GM12872 (cell line): ENCODE measurements around the gene KLHL26.

Experiments used
- TF ChIP-seq, protein P1 (sequence below): IDR thresholded peaks from 3 replicates; pipeline ENCODE4 v1.5.1; 2011; ENCODE audit warnings: low read depth, mild to moderate bottlenecking, low read length, moderate library complexity; ENCODE audit not compliant: insufficient read depth

Gene KLHL26, protein sequence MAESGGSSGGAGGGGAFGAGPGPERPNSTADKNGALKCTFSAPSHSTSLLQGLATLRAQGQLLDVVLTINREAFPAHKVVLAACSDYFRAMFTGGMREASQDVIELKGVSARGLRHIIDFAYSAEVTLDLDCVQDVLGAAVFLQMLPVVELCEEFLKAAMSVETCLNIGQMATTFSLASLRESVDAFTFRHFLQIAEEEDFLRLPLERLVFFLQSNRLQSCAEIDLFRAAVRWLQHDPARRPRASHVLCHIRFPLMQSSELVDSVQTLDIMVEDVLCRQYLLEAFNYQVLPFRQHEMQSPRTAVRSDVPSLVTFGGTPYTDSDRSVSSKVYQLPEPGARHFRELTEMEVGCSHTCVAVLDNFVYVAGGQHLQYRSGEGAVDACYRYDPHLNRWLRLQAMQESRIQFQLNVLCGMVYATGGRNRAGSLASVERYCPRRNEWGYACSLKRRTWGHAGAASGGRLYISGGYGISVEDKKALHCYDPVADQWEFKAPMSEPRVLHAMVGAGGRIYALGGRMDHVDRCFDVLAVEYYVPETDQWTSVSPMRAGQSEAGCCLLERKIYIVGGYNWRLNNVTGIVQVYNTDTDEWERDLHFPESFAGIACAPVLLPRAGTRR

GRCh38 chr19:18636969-18637629 lies at the start of gene KLHL26:
Gene KLHL26, plus strand, starts transcription at chr19:18637028. Its CDS starts 27 bp downstream, at chr19:18637055.
- TF ChIP-seq, protein P1, sequence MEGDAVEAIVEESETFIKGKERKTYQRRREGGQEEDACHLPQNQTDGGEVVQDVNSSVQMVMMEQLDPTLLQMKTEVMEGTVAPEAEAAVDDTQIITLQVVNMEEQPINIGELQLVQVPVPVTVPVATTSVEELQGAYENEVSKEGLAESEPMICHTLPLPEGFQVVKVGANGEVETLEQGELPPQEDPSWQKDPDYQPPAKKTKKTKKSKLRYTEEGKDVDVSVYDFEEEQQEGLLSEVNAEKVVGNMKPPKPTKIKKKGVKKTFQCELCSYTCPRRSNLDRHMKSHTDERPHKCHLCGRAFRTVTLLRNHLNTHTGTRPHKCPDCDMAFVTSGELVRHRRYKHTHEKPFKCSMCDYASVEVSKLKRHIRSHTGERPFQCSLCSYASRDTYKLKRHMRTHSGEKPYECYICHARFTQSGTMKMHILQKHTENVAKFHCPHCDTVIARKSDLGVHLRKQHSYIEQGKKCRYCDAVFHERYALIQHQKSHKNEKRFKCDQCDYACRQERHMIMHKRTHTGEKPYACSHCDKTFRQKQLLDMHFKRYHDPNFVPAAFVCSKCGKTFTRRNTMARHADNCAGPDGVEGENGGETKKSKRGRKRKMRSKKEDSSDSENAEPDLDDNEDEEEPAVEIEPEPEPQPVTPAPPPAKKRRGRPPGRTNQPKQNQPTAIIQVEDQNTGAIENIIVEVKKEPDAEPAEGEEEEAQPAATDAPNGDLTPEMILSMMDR = no peak

- TF ChIP-seq, protein P1 = no peak
Measured at GRCh38 chr19:18587561-18587960, 49.3 kb upstream of the KLHL26 start.

DNA sequence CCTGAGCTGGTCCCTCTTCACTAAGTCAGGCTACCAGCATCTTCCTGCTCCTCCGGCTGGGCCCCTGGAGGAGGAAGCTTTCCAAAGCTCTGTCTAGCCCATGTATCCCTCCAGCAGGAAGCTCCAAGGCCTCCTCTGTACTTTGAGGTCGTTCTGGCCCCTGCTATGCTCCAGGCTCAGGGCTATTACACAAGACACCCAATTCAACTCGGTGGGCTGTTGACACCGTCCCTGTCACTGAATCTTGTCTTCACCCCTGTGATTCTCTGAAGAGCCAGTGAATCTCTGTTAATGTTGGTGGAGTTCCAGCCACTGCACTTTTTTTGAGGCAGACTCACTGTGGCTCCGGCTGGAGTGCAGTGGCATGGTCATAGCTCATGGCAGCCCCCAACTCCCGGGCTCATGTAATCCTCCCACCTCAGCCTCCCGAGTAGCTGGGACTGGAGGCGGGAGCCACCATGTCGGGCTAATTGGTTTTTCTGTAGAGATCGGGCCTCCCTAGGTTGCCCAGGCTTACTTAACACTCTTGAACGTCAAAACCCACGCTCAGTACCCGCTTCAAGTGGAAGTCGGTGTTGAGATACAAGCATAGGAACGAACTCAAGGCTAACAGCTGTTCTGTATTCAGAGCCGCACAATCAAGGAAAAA lies 48.7 kb upstream of the KLHL26 start:
- TF ChIP-seq, protein P1 = no peak

GRCh38 chr19:18588611-18589379 lies 48.0 kb upstream of the KLHL26 start, which contains the start of gene REX1BD:
Gene REX1BD, plus strand, starts transcription at chr19:18588798. Its CDS starts 4 bp downstream, at chr19:18588802.
- TF ChIP-seq, protein P1 = peak; percentile 89

GRCh38 chr19:18589380-18590272 lies 47.2 kb upstream of the KLHL26 start:
- TF ChIP-seq, protein P1 = peak; percentile 11; the same call in 1 of the 3 replicates
